SU-DHL-6 (cell line): ENCODE data around the gene ABHD13.

Experiments used
- EZH2phosphoT487 ChIP-seq: fragments of 200-600 bp; sonication (generic), shearing (Covaris generic); conservative IDR thresholded peaks from 2 replicates; pipeline ENCODE4 v1.6.1; 2018; ENCODE audit warnings: mild to moderate bottlenecking, antibody characterized with exemption, low read length, moderate library complexity, mixed read lengths
- TF ChIP-seq, protein P1 (sequence below): fragments of 200-600 bp; sonication (generic); IDR thresholded peaks from one replicate; pipeline ENCODE4 v1.5.1; 2017; ENCODE audit warnings: antibody characterized with exemption, mild to moderate bottlenecking, low read length, moderate library complexity; ENCODE audit not compliant: insufficient read depth, poor library complexity, severe bottlenecking

- TF ChIP-seq, protein P1, sequence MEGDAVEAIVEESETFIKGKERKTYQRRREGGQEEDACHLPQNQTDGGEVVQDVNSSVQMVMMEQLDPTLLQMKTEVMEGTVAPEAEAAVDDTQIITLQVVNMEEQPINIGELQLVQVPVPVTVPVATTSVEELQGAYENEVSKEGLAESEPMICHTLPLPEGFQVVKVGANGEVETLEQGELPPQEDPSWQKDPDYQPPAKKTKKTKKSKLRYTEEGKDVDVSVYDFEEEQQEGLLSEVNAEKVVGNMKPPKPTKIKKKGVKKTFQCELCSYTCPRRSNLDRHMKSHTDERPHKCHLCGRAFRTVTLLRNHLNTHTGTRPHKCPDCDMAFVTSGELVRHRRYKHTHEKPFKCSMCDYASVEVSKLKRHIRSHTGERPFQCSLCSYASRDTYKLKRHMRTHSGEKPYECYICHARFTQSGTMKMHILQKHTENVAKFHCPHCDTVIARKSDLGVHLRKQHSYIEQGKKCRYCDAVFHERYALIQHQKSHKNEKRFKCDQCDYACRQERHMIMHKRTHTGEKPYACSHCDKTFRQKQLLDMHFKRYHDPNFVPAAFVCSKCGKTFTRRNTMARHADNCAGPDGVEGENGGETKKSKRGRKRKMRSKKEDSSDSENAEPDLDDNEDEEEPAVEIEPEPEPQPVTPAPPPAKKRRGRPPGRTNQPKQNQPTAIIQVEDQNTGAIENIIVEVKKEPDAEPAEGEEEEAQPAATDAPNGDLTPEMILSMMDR: no peak
- no peak for TF ChIP-seq EZH2phosphoT487
Measured at GRCh38 chr13:108213946-108214345, 4.2 kb upstream of the ABHD13 start.
